ENCODE data around the gene LAMP1.
"Not testable (repeated sequence)": the region's sequence is repeated elsewhere in the genome, so short reads cannot be mapped to it uniquely, and the experiment has no call there.

The LAMP1 gene, protein sequence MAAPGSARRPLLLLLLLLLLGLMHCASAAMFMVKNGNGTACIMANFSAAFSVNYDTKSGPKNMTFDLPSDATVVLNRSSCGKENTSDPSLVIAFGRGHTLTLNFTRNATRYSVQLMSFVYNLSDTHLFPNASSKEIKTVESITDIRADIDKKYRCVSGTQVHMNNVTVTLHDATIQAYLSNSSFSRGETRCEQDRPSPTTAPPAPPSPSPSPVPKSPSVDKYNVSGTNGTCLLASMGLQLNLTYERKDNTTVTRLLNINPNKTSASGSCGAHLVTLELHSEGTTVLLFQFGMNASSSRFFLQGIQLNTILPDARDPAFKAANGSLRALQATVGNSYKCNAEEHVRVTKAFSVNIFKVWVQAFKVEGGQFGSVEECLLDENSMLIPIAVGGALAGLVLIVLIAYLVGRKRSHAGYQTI

DNA sequence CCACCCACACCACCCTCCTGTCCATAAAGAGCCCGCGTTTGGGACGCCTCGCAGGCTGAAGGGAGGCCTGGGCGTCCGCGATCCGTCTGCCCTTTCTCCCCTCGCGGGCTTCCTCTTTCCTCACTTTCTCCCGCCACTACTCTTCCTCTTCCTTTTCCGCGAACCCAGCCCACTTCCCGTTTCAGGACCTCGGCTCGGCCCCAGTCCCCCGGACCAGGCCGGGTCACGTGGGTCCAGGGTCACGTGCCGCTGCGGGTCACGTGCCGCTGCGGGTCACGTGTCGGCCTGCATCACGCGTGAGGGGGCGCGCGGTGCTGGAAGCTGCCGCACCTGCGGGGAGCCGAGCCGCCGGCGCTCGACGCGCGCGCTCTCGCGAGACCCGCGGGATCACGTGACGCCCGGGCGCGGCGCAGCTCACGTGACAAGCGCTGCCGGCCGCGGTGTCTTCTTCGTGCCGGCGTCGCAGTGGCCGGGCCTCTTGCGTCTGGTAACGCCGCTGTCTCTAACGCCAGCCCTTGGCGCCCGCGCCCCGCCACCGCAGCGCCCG is at the start of gene LAMP1:
LAMP1 (plus strand) TSS at position 417 of the 547 bp plus-strand sequence. CDS start 196 bp downstream, outside the sequence.
- peak; percentile 98 for DNase-seq

DNA sequence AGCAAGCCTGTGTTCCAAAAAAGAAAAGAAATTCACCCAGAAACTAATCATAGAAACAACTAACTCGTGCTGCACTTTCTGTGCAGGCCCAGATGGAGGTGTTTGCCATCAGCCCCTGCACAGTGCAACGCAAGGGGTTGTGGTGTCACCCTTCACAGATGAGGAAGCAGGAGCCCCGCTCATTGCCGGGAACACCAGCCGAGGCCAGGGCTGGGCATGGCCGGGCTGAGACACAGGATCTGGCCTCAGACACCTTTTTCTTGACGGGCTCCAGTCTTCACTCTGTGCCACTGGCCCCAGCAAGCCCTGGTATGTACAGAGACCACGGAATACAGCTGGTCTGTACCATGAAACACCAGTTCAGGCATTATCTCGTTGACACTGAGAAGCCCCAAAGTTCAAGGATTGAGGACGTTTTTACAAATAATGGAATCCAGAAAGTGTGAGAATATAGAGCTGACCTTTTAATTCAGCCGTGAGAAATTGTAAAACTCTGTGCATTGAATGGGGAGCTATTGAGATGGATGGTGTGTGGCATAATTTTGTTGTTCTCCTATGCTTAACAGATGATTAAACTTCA is 44.4 kb upstream of the LAMP1 start:
- DNase-seq: no peak

DNA sequence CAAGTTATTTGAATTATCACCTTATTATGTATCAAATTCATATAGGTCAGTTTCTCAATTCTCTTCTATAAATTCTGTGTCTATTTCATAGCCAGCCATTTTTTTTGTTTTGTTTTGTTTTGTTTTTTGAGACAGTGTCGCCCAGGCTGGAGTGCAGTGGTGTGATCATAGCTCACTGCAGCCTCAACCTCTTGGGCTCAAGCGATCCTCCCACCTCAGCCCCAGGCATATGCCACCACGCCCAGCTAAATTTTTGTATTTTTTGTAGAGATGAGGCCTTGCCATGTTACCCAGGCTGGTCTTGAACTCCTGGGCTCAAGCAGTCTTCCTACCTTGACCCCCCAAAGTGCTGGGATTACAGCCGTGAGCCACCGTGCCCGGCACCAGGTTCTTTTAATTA is 39.1 kb upstream of the LAMP1 start:
- not testable (repeated sequence) for DNase-seq

DNA sequence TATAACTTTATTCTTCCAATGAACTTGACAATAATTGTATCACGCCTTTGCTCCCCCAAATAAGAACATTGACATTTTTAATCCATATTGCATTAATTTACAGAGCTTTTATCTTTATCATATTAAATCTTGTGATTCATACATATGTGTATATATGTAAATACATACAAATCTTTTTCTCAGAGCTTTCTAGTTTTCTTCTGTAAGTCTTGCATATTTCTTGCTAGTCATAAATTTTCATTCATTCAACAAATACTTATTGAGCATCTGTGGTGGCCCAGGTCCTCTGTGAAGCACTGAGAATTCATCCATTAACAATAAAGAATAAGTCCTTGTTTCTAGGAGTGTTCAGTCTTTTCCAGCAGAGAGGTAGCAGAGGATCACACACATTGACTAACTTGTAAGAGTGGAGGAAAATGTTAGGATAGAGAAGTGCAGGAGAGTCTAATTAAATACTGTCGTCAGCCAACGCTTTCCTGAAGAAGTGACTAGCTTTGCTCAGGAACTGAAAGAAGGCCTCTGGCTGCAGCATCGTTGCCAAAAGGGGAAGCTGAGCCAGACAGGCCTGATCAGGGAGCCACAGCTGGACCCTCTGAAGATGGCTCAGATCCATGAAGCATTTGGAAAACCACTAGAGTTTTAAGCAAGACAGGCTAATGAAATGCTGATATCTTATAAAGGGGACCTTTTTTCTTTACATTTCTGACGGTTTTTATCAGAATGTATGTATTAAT is 38.6 kb upstream of the LAMP1 start:
- no peak for DNase-seq

DNA sequence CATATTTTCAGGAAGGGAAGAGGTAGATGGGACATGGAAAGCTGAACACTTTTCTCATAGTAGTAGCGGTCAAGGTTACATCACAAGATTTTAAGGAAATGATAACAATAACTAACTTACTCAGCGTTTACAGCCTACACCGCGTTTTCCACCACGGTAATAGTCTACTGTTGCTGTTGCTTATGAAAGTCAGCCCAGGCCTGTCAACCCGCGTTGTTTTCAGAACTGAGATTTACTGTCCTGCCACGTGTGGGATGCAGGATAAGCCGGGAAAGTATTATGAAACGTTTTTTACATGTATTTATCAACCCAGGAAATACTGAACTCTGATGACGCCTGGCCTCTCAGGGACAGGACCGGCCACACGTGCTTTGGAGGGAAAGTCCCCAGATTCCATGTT is 36.0 kb upstream of the LAMP1 start:
- DNase-seq: no peak

DNA sequence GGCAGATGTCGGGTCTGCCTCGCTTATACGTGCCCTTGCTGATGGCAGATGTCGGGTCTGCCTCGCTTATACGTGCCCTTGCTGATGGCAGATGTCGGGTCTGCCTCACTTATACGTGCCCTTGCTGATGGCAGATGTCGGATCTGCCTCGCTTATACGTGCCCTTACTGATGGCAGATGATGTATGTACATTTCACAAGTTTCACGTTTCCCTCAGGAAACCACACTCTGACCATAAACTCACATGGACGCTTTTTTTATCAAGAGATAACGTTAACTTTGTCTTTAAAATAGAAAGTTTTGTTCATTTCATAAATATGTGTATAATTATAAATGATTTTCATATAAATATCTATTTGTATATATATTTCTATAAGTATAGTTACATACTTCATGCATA is 34.0 kb upstream of the LAMP1 start:
- DNase-seq: not testable (repeated sequence)

DNA sequence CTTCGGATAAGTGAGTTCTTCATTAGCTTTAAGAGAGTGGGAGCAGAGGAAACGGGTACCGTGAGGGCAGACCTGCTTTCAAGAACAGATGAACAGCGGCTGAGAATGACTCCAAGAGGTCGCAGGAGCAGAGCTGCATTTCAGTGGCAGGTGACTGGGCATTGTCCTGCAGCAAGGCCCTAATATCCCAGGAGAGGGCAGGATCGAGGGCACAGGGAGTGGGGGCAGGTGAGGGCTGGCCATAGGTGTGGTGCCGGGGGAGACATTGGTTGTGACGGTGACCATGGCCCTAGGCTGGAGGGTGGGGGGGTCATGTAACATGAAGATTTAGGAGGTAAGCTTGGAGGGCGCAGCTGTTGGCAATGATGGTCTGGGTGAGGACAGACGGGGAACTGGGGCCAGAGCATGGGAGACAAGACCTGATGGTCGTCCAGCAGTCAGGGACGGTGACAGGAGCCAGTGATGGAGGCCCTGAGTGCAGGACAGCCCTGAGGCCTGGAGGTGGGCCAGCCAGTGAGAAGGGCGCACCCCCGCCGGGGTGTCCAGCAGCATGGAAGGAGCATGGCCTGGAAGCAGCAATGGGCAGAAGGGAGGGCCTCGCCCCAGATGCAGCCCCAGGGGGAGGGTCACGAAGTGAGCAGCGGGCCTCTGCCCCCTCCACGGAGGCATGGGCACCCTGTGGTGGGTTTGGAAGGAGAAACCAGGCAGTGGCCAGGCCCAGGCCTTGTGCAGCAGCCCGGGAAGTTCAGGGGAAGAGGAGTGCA is 29.2 kb upstream of the LAMP1 start:
- no peak for DNase-seq

DNA sequence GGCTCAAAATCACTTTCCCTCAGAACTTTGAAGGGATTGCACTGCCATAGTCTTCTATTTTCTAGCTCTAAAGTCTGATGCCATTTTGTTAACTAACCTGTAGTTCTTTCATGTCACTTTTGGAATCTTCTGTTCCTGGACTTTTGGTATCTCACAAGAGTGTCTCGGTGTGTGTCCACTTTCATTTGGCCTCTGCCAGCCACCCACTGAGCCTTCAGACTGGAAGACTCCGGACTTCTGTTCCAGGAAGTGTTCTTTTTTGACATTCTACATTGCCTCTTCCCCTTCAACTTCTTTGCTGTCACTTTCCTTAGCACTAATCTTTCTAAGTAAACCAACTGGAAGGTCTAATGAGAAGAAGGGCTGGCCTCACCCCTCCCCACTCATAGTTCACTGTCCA is 25.0 kb upstream of the LAMP1 start:
- DNase-seq: no peak

DNA sequence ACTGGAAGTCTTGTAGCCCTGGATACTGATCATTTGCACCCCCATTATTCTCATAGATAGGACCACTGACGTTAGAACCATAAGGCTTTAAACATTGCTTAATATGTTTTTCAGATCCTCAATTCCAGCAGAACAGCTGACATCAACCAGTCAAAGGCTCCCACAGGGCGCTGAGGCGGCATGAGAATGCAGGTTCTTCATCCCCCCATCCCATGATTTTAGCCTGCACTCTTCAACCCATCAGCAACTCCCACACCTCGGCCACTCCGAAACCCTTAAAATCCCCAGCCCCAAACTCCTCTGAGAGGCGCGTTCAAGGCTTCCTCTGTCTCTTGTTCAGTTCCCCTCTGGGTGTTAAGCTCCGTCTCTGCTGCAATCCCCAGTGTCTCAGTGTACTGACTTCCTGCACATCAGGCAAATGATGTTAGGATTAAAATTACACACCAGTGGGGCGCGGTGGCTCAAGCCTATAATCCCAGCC is 24.3 kb upstream of the LAMP1 start:
- DNase-seq: no peak

DNA sequence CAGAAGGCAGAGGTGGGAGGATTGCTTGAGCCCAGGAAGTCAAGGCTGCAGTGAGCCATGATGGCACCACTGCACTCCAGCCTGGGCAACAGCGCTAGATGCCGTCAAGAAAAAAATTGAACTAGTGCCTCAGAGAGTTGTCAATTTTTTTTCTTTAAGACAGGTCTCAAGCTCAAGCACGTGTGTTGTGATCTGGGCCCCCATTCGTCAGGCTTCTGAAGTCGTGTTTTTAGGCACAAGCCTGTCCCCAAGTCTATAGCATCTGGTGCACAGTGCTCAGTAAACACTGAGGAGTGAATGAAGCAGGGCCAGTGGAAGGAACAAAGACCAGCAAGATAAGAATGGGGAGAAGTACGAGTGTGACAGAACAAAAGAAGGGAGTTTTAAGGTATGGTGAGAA is 23.7 kb upstream of the LAMP1 start:
- no peak for DNase-seq

DNA sequence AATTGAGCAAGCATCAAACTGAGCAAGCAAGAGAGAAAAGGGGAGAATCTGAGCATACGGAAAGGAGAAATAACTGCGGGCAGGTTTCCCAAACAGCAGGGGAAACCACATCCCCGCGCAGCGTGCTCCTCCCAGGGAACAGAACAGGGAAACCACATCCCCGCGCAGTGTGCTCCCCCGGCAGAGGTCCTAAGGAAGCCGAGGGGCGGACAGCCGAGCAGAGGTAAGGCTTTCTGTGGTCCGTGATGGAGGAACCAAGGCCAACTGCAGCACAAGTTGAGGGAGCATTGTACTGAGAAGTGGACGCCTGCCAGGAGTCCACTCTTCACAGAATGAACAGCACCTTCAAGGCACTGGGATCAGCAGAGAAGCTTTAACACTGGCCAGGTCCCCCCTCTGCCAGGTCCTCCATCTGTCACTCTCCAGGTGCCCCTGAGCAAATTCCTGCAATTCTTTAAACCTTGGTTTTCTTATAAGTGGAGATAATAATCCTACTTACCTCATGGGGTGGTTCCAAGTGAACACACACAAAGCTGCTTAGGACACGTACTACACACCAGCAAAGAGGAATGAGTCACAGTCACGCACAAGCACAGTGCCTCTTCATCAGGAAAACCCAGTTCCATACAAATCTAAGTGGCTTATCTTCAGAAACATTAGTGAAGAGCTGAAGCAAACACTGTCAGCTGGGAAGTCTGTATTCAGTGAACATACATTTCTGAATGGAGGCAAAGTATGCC is 23.0 kb upstream of the LAMP1 start:
- peak; percentile 20 for DNase-seq

DNA sequence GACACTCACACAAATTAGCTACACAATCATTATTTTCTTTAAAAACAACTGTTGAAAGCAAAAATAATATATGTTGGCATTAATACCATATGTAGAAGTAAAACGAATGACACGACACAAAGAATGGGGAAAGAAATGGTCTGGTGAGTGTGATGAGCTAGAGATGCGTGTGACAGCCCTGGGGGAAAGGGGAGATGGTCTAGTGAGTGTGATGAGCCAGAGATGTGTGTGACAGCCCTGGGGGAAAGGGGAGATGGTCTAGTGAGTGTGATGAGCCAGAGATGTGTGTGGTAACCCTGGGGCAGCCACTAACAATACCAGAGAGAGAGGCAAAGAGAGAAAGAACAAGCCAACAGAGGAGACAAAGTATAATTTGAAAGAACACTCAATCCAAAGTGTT is 22.3 kb upstream of the LAMP1 start:
- DNase-seq: no peak

DNA sequence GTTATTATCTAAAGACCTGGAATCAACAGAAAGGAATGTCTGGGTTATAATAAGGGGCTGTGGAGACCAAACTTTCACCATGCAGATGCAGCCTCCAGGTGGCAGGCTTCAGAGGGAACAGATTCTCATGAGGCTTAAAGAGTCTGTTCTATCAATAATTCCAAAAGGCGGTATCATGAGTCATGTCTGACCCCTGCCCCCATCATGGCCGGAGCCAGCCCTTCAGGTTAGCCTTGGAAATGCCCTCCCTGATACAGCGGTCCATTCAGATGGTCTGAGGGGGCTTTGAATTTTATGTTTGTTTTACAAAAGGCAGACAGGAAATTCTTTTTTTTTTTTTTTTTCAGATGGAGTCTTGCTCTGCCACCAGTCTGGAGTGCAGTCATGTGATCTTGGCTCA is 21.7 kb upstream of the LAMP1 start:
- DNase-seq: peak; percentile 87

DNA sequence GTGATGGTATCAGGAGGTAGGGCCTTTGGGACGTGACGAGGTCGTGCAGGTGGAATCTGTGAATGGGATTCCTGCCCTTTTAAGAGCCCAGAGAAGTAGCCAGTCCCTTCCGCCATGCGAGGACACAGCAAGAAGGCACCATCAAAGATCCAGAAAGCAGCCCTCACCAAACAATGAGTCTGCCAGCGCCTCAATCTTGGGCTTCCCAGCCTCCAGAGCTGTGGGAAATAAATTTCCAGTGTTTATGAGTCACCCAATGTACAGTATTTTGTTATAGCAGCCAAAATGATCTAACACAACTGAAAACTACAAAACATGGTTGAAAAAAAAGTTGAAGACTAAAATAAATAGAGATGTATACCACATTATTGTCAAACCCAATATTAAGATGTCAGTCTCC is 16.9 kb upstream of the LAMP1 start:
- no peak for DNase-seq

DNA sequence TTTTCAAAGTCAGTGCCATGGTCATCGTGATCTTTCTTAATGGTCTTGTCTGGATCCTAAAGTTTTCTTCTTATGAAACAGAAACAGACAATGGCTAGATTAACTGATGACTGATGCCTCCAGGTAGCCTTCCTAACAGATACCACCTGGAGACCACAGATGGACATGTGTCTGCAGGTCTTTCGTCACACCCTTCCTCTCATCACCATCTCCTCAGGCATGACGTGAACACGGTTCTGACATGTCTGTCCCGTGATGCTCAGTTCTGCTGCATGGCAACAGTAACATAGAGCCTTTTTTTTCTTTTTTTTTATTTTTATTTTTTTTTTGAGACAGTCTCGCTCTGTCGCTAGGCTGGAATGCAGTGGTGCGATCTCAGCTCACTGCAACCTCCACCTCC is 13.1 kb upstream of the LAMP1 start:
- no peak for DNase-seq

DNA sequence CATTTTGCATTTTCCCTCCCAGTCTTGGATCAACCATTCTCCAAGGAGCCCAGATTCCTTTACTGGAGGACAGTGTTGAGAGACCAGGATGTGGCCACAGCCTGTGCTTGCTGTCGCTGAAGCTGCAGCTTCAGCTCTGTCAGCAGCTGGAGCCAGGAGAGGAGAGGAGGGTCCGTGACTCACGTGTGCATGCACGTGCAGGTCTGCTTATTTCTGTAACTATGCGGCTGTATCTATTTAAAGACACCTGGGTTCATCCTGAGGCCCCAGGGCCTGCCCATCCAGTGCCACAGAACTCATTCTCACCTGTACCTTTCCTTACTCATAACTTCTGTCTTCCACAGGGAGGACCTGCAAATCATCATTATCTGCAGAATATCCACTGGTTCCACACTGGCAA is 8.2 kb upstream of the LAMP1 start:
- no peak for DNase-seq

DNA sequence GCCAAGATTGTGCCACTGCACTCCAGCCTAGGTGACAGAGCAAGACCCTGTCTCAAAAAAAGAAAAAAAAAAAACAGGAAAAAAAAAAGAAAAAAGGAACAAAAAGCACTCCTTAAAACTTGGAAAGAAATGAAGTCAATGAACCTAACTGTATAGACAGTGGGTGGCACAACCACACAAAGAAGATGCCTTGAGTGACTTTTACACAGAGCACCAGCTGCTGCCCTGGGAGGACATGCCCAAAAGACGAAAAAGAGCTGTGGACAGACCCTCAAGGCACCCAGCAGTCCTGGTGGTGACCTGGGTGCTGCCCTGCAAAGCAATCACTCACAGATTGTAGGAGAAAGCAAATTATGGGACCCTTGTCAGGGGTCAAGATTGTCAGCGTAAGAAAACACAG is 5.9 kb upstream of the LAMP1 start:
- DNase-seq: no peak

DNA sequence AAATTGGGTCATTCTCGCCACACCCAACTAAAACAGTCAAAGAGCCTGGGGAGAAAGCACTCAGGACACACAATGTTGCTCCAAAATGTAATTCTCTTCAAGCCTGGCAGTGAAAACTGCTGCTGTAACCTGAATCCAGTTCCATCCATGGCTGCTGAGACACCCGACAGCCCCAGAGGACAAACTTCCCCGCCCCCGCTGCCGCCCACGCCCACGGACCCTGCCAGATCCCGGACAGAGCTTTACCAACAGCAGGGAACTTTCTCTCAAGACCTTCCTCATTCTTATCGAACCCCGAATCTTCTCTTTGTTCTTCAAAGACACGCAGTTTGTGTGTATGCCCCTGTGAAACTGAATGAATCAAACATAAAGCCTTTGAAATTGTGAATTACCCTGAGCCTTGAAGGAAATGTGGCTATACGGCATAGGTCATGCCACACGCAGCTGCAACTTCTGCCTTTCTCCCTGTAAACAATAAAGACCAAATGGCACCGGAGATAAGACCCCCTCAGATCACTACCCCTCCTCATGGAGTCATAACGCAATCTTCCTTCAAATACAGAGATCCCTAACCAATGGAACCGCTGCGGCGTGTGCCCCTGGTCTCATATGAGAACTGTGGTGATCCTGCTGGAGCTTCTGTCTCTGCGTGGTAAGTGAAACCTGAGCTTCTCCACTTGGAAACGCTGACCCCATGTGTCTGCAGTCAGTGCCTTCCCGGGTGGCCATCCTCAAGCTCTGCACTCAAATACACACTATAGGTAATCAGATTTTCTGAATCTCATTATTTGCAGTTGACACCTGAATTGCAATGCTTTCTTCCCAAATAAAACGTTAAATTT is 4.8 kb upstream of the LAMP1 start:
- DNase-seq: peak; percentile 87

DNA sequence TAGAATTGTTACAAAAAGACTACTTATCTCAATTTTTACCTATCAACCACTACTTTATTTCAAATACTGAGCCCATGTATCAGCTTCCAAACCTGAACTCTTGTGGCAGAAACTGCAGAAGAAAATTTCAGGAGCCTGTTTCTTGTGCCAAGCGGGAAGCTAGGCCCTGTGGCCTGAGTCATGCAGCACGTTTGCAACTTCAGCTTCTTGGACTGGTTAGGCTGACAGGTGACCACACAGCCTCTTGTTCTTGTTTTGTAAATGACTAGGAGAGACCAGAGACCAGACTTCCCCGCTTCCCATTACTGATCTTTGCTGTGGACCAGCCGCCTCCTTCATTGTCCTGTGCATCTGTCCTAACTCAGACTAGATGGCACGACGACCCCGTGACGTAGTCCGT is 3.4 kb upstream of the LAMP1 start:
- DNase-seq: no peak

DNA sequence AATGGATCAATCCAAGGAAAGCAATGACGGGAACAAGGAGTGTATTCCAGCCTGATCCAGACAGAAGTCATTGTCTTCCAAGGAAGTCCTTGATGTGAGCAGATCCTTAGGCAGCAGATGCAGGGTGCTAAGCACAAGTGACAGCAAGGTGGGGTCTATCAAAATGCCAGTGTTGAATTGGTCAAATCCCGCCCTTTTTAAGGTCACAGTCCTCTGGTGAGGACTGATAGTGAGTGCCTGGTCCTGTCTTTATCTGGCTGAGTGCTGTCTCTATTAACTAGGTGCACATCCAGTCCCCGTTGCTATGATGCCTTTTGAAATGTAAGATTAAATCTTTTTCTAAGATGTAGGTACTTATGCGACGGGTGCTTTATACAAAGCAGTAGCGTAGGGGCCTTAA is 1.3 kb upstream of the LAMP1 start:
- no peak for DNase-seq

All from OCI-M1 (cell line).